VCaP (cell line): Measurements from ENCODE around the gene FANCI.

Experiments used
- H3K27ac ChIP-seq: fragments of 450-650 bp; 2 replicates; pipeline ENCODE4 v1.5.1; 2017
- TF ChIP-seq, protein P1 (sequence below): fragments of 450-650 bp; conservative IDR thresholded peaks from 2 replicates; pipeline ENCODE4 v1.5.1; 2017; ENCODE audit warnings: mild to moderate bottlenecking, moderate library complexity

The FANCI gene

GRCh38 chr15:89345248-89345647, 101.5 kb downstream of the FANCI start:
- no peak overlapping the region for H3K27ac ChIP-seq
- TF ChIP-seq, protein P1, sequence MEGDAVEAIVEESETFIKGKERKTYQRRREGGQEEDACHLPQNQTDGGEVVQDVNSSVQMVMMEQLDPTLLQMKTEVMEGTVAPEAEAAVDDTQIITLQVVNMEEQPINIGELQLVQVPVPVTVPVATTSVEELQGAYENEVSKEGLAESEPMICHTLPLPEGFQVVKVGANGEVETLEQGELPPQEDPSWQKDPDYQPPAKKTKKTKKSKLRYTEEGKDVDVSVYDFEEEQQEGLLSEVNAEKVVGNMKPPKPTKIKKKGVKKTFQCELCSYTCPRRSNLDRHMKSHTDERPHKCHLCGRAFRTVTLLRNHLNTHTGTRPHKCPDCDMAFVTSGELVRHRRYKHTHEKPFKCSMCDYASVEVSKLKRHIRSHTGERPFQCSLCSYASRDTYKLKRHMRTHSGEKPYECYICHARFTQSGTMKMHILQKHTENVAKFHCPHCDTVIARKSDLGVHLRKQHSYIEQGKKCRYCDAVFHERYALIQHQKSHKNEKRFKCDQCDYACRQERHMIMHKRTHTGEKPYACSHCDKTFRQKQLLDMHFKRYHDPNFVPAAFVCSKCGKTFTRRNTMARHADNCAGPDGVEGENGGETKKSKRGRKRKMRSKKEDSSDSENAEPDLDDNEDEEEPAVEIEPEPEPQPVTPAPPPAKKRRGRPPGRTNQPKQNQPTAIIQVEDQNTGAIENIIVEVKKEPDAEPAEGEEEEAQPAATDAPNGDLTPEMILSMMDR: no peak

DNA sequence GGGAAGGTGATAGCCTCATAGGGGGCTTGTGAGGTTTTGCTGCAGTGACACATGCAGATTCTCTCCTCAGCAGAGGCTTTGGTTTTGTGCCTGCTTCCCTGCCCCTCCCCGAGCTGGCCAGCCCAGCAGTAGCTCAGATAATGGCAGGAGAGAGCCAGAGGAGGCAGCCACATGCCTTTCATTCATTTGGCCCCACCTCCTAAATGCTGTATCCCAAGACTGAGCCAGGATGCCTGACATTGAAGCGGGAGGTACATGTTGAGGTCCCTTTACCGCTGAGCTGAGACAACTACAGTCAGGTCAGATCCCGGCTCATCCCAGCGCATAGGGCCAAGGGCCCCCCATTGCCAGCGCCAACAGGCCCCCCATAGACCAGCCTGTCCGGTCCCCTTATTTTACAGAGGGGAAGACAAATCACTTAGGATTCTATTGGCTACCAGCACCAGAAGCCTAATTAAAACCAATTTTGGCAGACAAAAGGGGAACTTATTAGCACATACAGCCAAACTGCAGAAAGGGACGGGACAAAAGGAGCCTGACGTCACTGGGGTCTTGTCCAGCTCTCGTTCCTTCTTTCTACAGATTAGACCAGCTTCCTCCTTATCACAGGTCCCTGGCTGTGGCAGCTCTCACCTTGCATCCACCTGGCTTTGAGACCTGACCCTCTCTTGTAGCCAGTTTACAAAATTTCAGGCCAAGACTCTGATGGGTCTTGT, 102.9 kb downstream of the FANCI start:
- TF ChIP-seq, protein P1: no peak

DNA sequence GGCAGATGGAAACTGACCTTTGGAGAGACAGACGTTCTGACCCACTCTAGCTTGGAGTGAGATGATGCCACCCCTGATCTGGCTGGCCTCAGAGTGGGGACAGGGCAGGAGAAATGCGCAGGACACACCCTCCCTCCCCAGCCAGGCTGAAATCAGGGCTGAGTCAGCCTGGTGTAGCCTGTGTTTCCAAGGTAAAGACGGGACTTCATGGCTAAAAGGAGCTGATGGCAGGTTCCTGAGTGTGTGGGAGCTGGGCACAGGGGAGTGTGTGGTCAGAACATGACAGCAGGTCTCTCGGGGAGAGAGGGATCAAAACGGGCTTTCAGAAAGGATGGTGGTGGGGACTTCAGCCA, 105.4 kb downstream of the FANCI start:
- H3K27ac ChIP-seq: no peak overlapping the region
- TF ChIP-seq, protein P1: no peak

More for the DNA sequence above, 102.9 kb downstream of the FANCI start:
- H3K27ac ChIP-seq: no peak overlapping the region

GRCh38 chr15:89352476-89352875, 108.7 kb downstream of the FANCI start:
- TF ChIP-seq, protein P1: no peak

DNA sequence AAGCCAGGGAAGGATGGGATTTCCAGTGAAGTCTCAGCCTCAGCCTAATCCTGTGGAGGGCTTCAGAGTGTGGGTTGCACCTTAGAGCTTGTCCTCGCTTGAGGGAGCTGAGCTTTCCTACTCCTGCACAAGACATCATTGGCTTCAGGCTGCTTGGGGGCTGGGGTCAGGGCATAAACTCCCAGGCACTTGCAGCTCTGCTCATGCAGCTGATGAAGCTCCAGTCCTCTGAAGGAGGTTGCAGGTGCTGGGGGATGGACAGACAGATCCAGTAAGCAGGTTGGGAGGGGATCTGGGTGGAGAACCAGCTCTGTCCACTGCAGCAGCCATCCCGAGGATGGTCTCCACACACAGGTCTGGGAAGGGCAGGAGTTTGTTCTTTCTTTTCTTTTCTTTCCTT, 110.2 kb downstream of the FANCI start:
- TF ChIP-seq, protein P1: no peak
- no peak overlapping the region for H3K27ac ChIP-seq

More at GRCh38 chr15:89352476-89352875, 108.7 kb downstream of the FANCI start:
- no peak overlapping the region for H3K27ac ChIP-seq

DNA sequence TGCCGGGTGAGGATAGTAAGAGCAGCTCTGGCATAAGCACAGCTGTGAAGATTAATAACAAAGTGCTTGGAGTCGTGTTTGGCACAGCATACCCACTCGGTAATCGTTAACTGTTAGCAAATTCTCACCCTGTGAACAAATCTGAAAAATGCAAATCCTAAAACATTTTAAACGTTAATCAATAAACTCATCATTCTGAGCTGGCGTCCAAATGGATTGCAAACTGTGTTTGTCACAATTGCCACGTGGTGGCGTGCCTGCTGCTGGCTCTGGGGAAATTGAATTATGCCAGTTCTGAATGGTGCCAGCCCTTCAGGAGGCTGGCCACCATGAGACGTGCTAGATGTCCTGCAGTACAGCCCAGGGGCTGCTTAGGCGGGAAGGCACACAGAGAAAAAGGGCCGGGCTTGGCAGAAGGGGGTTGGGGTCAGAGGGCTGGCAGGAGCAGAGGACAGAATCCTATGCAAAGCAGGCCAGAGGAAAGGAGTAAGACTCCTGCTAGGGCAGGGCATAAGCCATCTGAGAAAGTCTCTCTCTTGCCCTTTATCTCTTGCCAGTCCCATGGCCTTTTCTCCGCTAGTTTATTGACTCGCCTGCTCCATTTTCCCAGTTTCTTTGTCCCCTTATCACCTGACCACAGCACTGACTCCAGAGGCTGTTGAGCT, 113.0 kb downstream of the FANCI start:
- TF ChIP-seq, protein P1: peak; percentile 98
- no peak overlapping the region for H3K27ac ChIP-seq

DNA sequence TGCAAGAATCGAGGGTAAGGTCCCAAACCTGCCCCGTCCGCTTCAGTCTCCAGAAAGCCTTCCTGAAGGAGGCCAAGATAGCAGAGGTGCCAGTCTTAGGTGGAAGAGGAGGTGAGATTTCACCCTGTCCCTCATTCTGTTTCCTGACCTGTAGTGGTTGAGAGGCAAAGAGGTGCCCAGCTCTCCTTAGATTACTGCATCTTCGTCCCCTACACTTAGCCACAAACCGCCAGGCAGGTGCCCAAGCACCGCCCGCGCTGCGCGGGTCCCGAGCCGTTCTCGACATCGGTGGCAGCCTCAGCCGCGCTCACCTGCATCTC, 114.6 kb downstream of the FANCI start:
- H3K27ac ChIP-seq: peak overlapping the region; percentile 77; the same call in 1 of the 2 replicates
- TF ChIP-seq, protein P1: no peak
